Vagina (tissue), 2 donors: ENCODE measurements around the gene PCDHGA1.

Source experiments
- CTCF ChIP-seq, 3 experiments: fragments of 450-650 bp in 2 of 3; fragments of 200-600 bp in 1 of 3; sonication (generic) in 1 of 3; IDR thresholded peaks; one replicate each; pipeline ENCODE4 v1.5.1; 2017 to 2019; ENCODE audit warnings: antibody characterized with exemption in 3 of 3, mild to moderate bottlenecking in 2 of 3, moderate library complexity in 2 of 3
- POLR2A ChIP-seq, 2 donors: fragments of 450-650 bp; IDR thresholded peaks; one replicate each; pipeline ENCODE4 v1.6.1; 2017; ENCODE audit warnings: antibody characterized with exemption in 2 of 2, mild to moderate bottlenecking in 2 of 2, moderate library complexity in 2 of 2

- no peak for TF ChIP-seq CTCF (IDR thresholded peaks at IDR 0.05)
- no peak for TF ChIP-seq POLR2A (IDR thresholded peaks at IDR 0.05)
Observed at GRCh38 chr5:141422742-141423291, 92.5 kb downstream of the PCDHGA1 start.
